H1 (cell line): ENCODE data around the gene DOCK3. TPM values are rescaled to one million over a fixed set of nuclear protein-coding genes. Genes with fewer than 3 reads are reported as not detected.

Experiments
- CTCF ChIA-PET: fragments of 300-600 bp; sonication (Branson Sonifier 250); formaldehyde crosslinking; loops from one replicate; lab custom pipeline; 2021; ENCODE audit not compliant: partially characterized antibody; lab: Charles Lee
- POLR2A ChIA-PET: fragments of 300-600 bp; sonication (Branson Sonifier 250); formaldehyde crosslinking; loops from one replicate; lab custom pipeline; 2021; ENCODE audit warnings: inconsistent platforms; ENCODE audit not compliant: partially characterized antibody; lab: Charles Lee
- DNase-seq, 2 experiments: peaks; one replicate each; pipeline versions ENCODE4 v3.0.0 to v3.0.0-alpha.2; 2010 to 2022; ENCODE audit warnings: low spot score in 2 of 2, low read depth in 1 of 2, mixed read lengths in 1 of 2
- FAIRE-seq: peaks from 2 replicates; lab custom pipeline; 2011; peaks lifted over from hg19 to GRCh38; lab: Jason Lieb, UNC
- H2AFZ ChIP-seq: 2 replicates; pipeline ENCODE4 v1.8.1; 2012; ENCODE audit warnings: low read length, inconsistent platforms
- H2AK5ac ChIP-seq: 2 replicates; pipeline ENCODE4 v1.6.1; 2013; ENCODE audit warnings: low read depth, low read length
- H2BK120ac ChIP-seq: replicated peaks from 2 replicates; pipeline ENCODE3; 2013; ENCODE audit warnings: low read depth, low read length, inconsistent platforms
- H2BK12ac ChIP-seq: 2 replicates; pipeline ENCODE4 v1.6.1; 2013; ENCODE audit warnings: low read depth, low read length
- H2BK15ac ChIP-seq: 2 replicates; pipeline ENCODE4 v1.6.1; 2013; ENCODE audit warnings: low read length
- H2BK20ac ChIP-seq: 2 replicates; pipeline ENCODE4 v1.6.1; 2013; ENCODE audit warnings: low read length
- H2BK5ac ChIP-seq: 2 replicates; pipeline ENCODE4 v1.6.1; 2013; ENCODE audit warnings: low read depth, low read length
- H3K14ac ChIP-seq: 2 replicates; pipeline ENCODE4 v1.6.1; 2013; ENCODE audit warnings: inconsistent platforms; ENCODE audit not compliant: insufficient read length
- H3K18ac ChIP-seq: 2 replicates; pipeline ENCODE4 v1.6.1; 2013; ENCODE audit warnings: low read length; ENCODE audit errors: extremely low read depth
- H3K23ac ChIP-seq: 2 replicates; pipeline ENCODE4 v1.6.1; 2013; ENCODE audit warnings: inconsistent platforms; ENCODE audit not compliant: insufficient read length
- H3K23me2 ChIP-seq: 2 replicates; pipeline ENCODE4 v1.6.1; 2013; ENCODE audit warnings: low read depth, low read length
- H3K27ac ChIP-seq: 2 replicates; pipeline ENCODE4 v1.6.1; 2011; ENCODE audit warnings: low read depth, low read length, inconsistent platforms
- H3K27me3 ChIP-seq, 4 experiments: replicated peaks in 1 of 4; 1 replicate in 1 of 4; 2 replicates in 3 of 4; pipeline versions ENCODE4 v1.6.1 to v1.8.1; 2011 to 2013; ENCODE audit warnings: low read length in 3 of 4, mild to moderate bottlenecking in 3 of 4, inconsistent platforms in 2 of 4, mixed read lengths in 2 of 4, moderate library complexity in 1 of 4; ENCODE audit not compliant: control insufficient read depth in 3 of 4, insufficient read depth in 3 of 4; ENCODE audit errors: extremely low read depth in 1 of 4
- H3K36me3 ChIP-seq, 4 experiments: 2 replicates each; pipeline versions ENCODE4 v1.6.1 to v1.8.1; 2011 to 2013; ENCODE audit warnings: mild to moderate bottlenecking in 4 of 4, low read length in 3 of 4, moderate library complexity in 2 of 4, control low read depth in 1 of 4, inconsistent platforms in 1 of 4; ENCODE audit not compliant: insufficient read depth in 4 of 4, control insufficient read depth in 2 of 4
- H3K4ac ChIP-seq: replicated peaks from 2 replicates; pipeline ENCODE3; 2013; ENCODE audit warnings: low read length, low read depth, mixed read lengths, inconsistent platforms; ENCODE audit not compliant: insufficient read length
- H3K4me1 ChIP-seq, 4 experiments: replicated peaks in 1 of 4; 1 replicate in 1 of 4; 2 replicates in 3 of 4; pipeline versions ENCODE4 v1.6.1 to v1.8.1; 2011 to 2013; ENCODE audit warnings: low read length in 3 of 4, inconsistent platforms in 2 of 4, mixed read lengths in 1 of 4; ENCODE audit not compliant: insufficient read depth in 4 of 4, control insufficient read depth in 3 of 4
- H3K4me2 ChIP-seq, 2 experiments: 2 replicates each; pipeline versions ENCODE4 v1.6.1 to v1.8.1; 2011 to 2013; ENCODE audit warnings: low read depth in 2 of 2, low read length in 2 of 2, control low read depth in 1 of 2, inconsistent platforms in 1 of 2, mild to moderate bottlenecking in 1 of 2; ENCODE audit not compliant: insufficient read depth in 1 of 2
- H3K4me3 ChIP-seq, 4 experiments: fragments of 200-600, 300-600 bp in 1 of 4; sonication (generic), shearing (Covaris generic), sonication (Bioruptor Twin) in 1 of 4; 2 replicates each; pipeline versions ENCODE4 v1.5.1 to v1.8.1; 2011 to 2016; ENCODE audit warnings: low read length in 4 of 4, low read depth in 3 of 4, control low read depth in 2 of 4, inconsistent platforms in 2 of 4, mild to moderate bottlenecking in 2 of 4, mixed read lengths in 1 of 4, moderate library complexity in 1 of 4; ENCODE audit not compliant: insufficient read depth in 2 of 4; ENCODE audit errors: extremely low read depth in 1 of 4
- H3K56ac ChIP-seq: replicated peaks from 2 replicates; pipeline ENCODE3; 2013; ENCODE audit warnings: low read depth, mild to moderate bottlenecking, mixed read lengths, low read length, inconsistent platforms; ENCODE audit not compliant: insufficient read length
- H3K79me1 ChIP-seq: 2 replicates; pipeline ENCODE4 v1.6.1; 2013; ENCODE audit warnings: low read depth, low read length, control low read depth
- H3K79me2 ChIP-seq, 2 experiments: 2 replicates each; pipeline versions ENCODE4 v1.6.1 to v1.8.1; 2012 to 2013; ENCODE audit warnings: low read length in 2 of 2, mild to moderate bottlenecking in 2 of 2, inconsistent platforms in 1 of 2; ENCODE audit not compliant: insufficient read depth in 2 of 2, control insufficient read depth in 1 of 2
- H3K9ac ChIP-seq, 4 experiments: replicated peaks in 1 of 4; 1 replicate in 1 of 4; 2 replicates in 3 of 4; pipeline versions ENCODE4 v1.6.1 to v1.8.1; 2011 to 2013; ENCODE audit warnings: low read depth in 3 of 4, low read length in 3 of 4, control low read depth in 2 of 4, mild to moderate bottlenecking in 2 of 4, moderate library complexity in 2 of 4, inconsistent platforms in 1 of 4; ENCODE audit errors: extremely low read depth in 1 of 4
- H3K9me3 ChIP-seq, 2 experiments: 2 replicates each; pipeline versions ENCODE4 v1.6.1 to v1.8.1; 2012 to 2013; ENCODE audit warnings: mild to moderate bottlenecking in 2 of 2, moderate library complexity in 2 of 2, control low read depth in 1 of 2, inconsistent platforms in 1 of 2, low read depth in 1 of 2, low read length in 1 of 2, mixed read lengths in 1 of 2; ENCODE audit not compliant: insufficient read depth in 2 of 2
- H4K20me1 ChIP-seq, 2 experiments: replicated peaks in 1 of 2; 2 replicates each; pipeline versions ENCODE3 to v1.8.1; 2011 to 2013; ENCODE audit warnings: inconsistent platforms in 2 of 2, low read length in 2 of 2, mild to moderate bottlenecking in 1 of 2; ENCODE audit not compliant: insufficient read depth in 2 of 2, control insufficient read depth in 1 of 2
- H4K5ac ChIP-seq: 2 replicates; pipeline ENCODE4 v1.6.1; 2013; ENCODE audit warnings: low read length, low read depth, mixed read lengths, inconsistent platforms; ENCODE audit not compliant: insufficient read length
- H4K8ac ChIP-seq: 2 replicates; pipeline ENCODE4 v1.8.0; 2013; ENCODE audit warnings: mild to moderate bottlenecking, moderate library complexity, low read length, inconsistent platforms; ENCODE audit not compliant: insufficient read depth; ENCODE audit errors: extremely low read depth
- H4K91ac ChIP-seq: replicated peaks from 2 replicates; pipeline ENCODE3; 2013; ENCODE audit warnings: low read length, mixed read lengths, inconsistent platforms; ENCODE audit not compliant: insufficient read length
- CREB1 ChIP-seq: IDR thresholded peaks from 2 replicates; pipeline ENCODE4 v1.6.1; 2012; ENCODE audit warnings: inconsistent platforms
- EP300 ChIP-seq, 2 experiments: IDR thresholded peaks; 1 replicate in 1 of 2; 2 replicates in 1 of 2; pipeline ENCODE4 v1.6.1; 2011 to 2012; ENCODE audit warnings: low read depth in 2 of 2, low read length in 2 of 2, mild to moderate bottlenecking in 2 of 2, borderline replicate concordance in 1 of 2, inconsistent platforms in 1 of 2, moderate library complexity in 1 of 2
- FOSL1 ChIP-seq: IDR thresholded peaks from 2 replicates; pipeline ENCODE4 v1.6.1; 2011; ENCODE audit warnings: mild to moderate bottlenecking, low read depth, low read length, moderate library complexity; ENCODE audit not compliant: insufficient read depth
- JUN ChIP-seq: IDR thresholded peaks from 2 replicates; pipeline ENCODE4 v1.6.1; 2011; ENCODE audit warnings: low read depth, mild to moderate bottlenecking, improper control_type of control experiment, low read length
- POLR2A ChIP-seq, 2 experiments: IDR thresholded peaks; 1 replicate in 1 of 2; 2 replicates in 1 of 2; pipeline ENCODE4 v1.6.1; 2011; ENCODE audit warnings: low read depth in 2 of 2, low read length in 2 of 2, mild to moderate bottlenecking in 2 of 2; ENCODE audit errors: control extremely low read depth in 1 of 2
- SIRT6 ChIP-seq: IDR thresholded peaks from one replicate; pipeline ENCODE4 v1.7.1; 2012; ENCODE audit warnings: low read length, inconsistent platforms
- TEAD4 ChIP-seq: IDR thresholded peaks from 2 replicates; pipeline ENCODE4 v1.6.1; 2012; ENCODE audit warnings: low read depth, low read length, inconsistent platforms, mixed read lengths
- WGBS, 2 experiments: shearing (Covaris generic) in 1 of 2; methylation state at CpG; one replicate each; pipeline versions ENCODE4 v1.1.6 to v1.1.7; 2013 to 2015; ENCODE audit warnings: low lambda C conversion rate in 2 of 2, mixed read lengths in 2 of 2, inconsistent platforms in 1 of 2, low coverage in 1 of 2, missing lambda C conversion rate in 1 of 2; ENCODE audit not compliant: insufficient replicate concordance in 2 of 2, insufficient coverage in 1 of 2, insufficient read length in 1 of 2; ENCODE audit errors: extremely low coverage in 1 of 2, missing lambda C conversion rate in 1 of 2; 5-methylcytosine and 5-hydroxymethylcytosine counted together
- polyA plus RNA-seq, 7 experiments: library from polyadenylated mRNA; depleted of rRNA in 3 of 7; stranded (reverse) in 5 of 7; unstranded in 2 of 7; fragments of >200 nt in 5 of 7; fragments of 200-250 nt in 2 of 7; gene quantifications; 1 replicate in 5 of 7; 2 replicates in 1 of 7; 4 replicates in 1 of 7; pipeline versions ENCODE4 v1.2.1 to v1.2.3, GENCODE V29; 2011 to 2013; ENCODE audit warnings: missing spikeins in 2 of 7, mixed read lengths in 2 of 7
- total RNA-seq: library from RNA; stranded (reverse); fragmentation: NEBNext Ultra II Directional; extraction: Animal tissue kit (Norgen Biotek cat#: 25700); gene quantifications from 2 replicates; pipeline ENCODE4 v1.2.1, GENCODE V29; 2021
- TF ChIP-seq, protein P1 (sequence below), 3 experiments: IDR thresholded peaks; 1 replicate in 2 of 3; 2 replicates in 1 of 3; pipeline versions ENCODE4 v1.5.1 to v1.6.1; 2011; ENCODE audit warnings: low read length in 3 of 3, mild to moderate bottlenecking in 3 of 3, inconsistent platforms in 2 of 3, low read depth in 1 of 3, moderate library complexity in 1 of 3; ENCODE audit not compliant: insufficient read depth in 1 of 3; ENCODE audit errors: control extremely low read depth in 1 of 3
- TF ChIP-seq, protein P2 (sequence below): IDR thresholded peaks from 2 replicates; pipeline ENCODE4 v1.6.1; 2012; ENCODE audit warnings: inconsistent platforms

Gene DOCK3
- total and polyA plus RNA-seq, 2 of the 8 experiments (the other 6 are each of a cell fraction or from before 2014, with no cell fraction given): 2.7 to 5.0 TPM

DNA sequence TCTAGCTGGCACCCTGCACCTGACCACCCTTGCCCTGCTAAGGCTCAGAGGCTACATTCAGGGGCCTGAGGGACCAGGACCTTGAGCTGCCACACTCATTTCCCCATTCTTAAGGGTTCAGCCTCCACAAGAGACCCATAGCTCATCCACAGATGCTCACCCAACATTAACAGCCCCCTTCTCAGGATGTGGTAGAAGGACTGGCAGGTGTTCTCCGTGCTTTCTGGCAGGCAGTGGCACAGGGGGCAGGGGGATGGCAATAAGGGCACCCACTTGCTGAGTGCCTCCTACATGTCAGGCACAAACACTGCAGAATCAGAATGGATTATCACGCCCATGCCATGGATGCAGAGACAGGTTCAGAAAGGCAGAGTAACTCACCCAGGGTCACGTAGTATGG lies 48.3 kb upstream of the DOCK3 start:
- no peak overlapping the region for H3K56ac ChIP-seq
- no peak overlapping the region for H3K14ac ChIP-seq
- H3K4me2 ChIP-seq: no peak overlapping the region; a peak in 1 of 4 replicates
- H4K91ac ChIP-seq: peak overlapping the region; percentile 20
- no peak for TF ChIP-seq FOSL1
- no peak for TF ChIP-seq SIRT6
- TF ChIP-seq EP300 (IDR thresholded peaks at IDR 0.05; ENCODE audit: borderline replicate concordance in 1 of 2, low read depth in 2 of 2, low read length in 2 of 2): no peak
- TF ChIP-seq JUN: no peak
- TF ChIP-seq, protein P1, sequence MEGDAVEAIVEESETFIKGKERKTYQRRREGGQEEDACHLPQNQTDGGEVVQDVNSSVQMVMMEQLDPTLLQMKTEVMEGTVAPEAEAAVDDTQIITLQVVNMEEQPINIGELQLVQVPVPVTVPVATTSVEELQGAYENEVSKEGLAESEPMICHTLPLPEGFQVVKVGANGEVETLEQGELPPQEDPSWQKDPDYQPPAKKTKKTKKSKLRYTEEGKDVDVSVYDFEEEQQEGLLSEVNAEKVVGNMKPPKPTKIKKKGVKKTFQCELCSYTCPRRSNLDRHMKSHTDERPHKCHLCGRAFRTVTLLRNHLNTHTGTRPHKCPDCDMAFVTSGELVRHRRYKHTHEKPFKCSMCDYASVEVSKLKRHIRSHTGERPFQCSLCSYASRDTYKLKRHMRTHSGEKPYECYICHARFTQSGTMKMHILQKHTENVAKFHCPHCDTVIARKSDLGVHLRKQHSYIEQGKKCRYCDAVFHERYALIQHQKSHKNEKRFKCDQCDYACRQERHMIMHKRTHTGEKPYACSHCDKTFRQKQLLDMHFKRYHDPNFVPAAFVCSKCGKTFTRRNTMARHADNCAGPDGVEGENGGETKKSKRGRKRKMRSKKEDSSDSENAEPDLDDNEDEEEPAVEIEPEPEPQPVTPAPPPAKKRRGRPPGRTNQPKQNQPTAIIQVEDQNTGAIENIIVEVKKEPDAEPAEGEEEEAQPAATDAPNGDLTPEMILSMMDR (IDR thresholded peaks at IDR 0.05; ENCODE audit: control extremely low read depth in 1 of 3, insufficient read depth in 1 of 3, low read depth in 1 of 3, low read length in 3 of 3): no peak
- TF ChIP-seq CREB1: no peak
- TF ChIP-seq, protein P2, sequence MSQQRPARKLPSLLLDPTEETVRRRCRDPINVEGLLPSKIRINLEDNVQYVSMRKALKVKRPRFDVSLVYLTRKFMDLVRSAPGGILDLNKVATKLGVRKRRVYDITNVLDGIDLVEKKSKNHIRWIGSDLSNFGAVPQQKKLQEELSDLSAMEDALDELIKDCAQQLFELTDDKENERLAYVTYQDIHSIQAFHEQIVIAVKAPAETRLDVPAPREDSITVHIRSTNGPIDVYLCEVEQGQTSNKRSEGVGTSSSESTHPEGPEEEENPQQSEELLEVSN: no peak
- no peak for TF ChIP-seq TEAD4
- no peak for TF ChIP-seq POLR2A (IDR thresholded peaks at IDR 0.05; ENCODE audit: control extremely low read depth in 1 of 2, low read depth in 2 of 2, low read length in 2 of 2)
- TF ChIP-seq, all 59 proteins: peak for 0
- ChIA-PET POLR2A (interaction anchor here (0.6 to 2.8 kb wide), 2 partner anchors 23 to 247 kb away, joined by 3 to 7 read pairs; no protein-coding TSS in a partner anchor), CTCF (interaction anchor here (0.7 to 63.8 kb wide), 9 partner anchors 5 to 1335 kb away, joined by 3 to 1262 read pairs (median 12); partner anchors contain the start of genes C3orf18, CISH, DOCK3 and HEMK1)
- Histone ChIP-seq H3K9me3 (no peaks in the 10 kb centered on the region), H3K4ac (no peak overlapping the region), H2BK20ac (0 out of 2 replicates have a peak overlapping the region, but pooled peaks have one; percentile 48), H3K18ac (no peak overlapping the region), H3K9ac (no peak overlapping the region), H3K79me1 (peaks cover 9% of the 10 kb centered on the region), H4K5ac (no peak overlapping the region), H4K8ac (no peak overlapping the region), H3K79me2 (peaks cover 0 to 44% of the 10 kb centered on the region in 2 experiments; a peak in 1 of 4 replicates), H3K23me2 (no peaks in the 10 kb centered on the region), H2BK12ac (no peak overlapping the region), H3K27ac (no peak overlapping the region), H3K23ac (no peak overlapping the region), H3K27me3 (no peaks in the 10 kb centered on the region), H2BK120ac (no peak overlapping the region), H2AK5ac (no peak overlapping the region), H2AFZ (no peak overlapping the region), H4K20me1 (peaks cover 2 to 16% of the 10 kb centered on the region in 2 experiments), H3K4me3 (no peak overlapping the region), H2BK5ac (no peak overlapping the region), H3K36me3 (peaks cover 0 to 3% (median 0%) of the 10 kb centered on the region in 4 experiments; a peak in 2 of 8 replicates), H2BK15ac (no peak overlapping the region), H3K4me1 (peaks cover 2 to 21% (median 12%) of the 10 kb centered on the region in 4 experiments)
- DNase-seq (no peak), FAIRE-seq (no peak)
- WGBS, 2 experiments: 94% methylated on average over 3 of the region's 3 CpGs; no CpG with 5 or more reads in 1 of the 2 experiments
